ENCODE data around the gene L3MBTL4. TPM values are rescaled to one million over a fixed set of nuclear protein-coding genes. Genes with fewer than 3 reads are reported as not detected.

Gene L3MBTL4
- total and polyA plus RNA-seq, 2 donors = 3.4 to 4.3 TPM

- no peaks in the 10 kb centered on the region for H3K27me3 ChIP-seq (ENCODE audit: control insufficient read depth in 2 of 2, insufficient read depth in 1 of 2, low read length in 1 of 2)
- WGBS = 91% methylated on average over 2 of the region's 2 CpGs
- DNase-seq (ENCODE audit: low read depth in 6 of 9, low spot score in 9 of 9) = no peak
- no peaks in the 10 kb centered on the region for H3K9me3 ChIP-seq (ENCODE audit: control insufficient read depth in 2 of 2, insufficient read depth in 1 of 2, low read length in 1 of 2)
- H3K36me3 ChIP-seq (ENCODE audit: control insufficient read depth in 2 of 2, insufficient read depth in 2 of 2, low read length in 1 of 2) = no peaks in the 10 kb centered on the region
- no peak overlapping the region for H3K27ac ChIP-seq (ENCODE audit: low read depth in 1 of 2, low read length in 1 of 2)
- H3K4me1 ChIP-seq (ENCODE audit: control insufficient read depth in 2 of 2, insufficient read depth in 2 of 2, low read length in 2 of 2) = no peaks in the 10 kb centered on the region
- H3K4me3 ChIP-seq (ENCODE audit: low read length in 2 of 2) = no peak overlapping the region
Observed at GRCh38 chr18:6331872-6332271, 82.8 kb downstream of the L3MBTL4 start.

- Histone ChIP-seq H3K4me3 (ENCODE audit: low read length in 2 of 2) (no peak overlapping the region), H3K36me3 (ENCODE audit: control insufficient read depth in 2 of 2, insufficient read depth in 2 of 2, low read length in 1 of 2) (no peaks in the 10 kb centered on the region), H3K27me3 (ENCODE audit: control insufficient read depth in 2 of 2, insufficient read depth in 1 of 2, low read length in 1 of 2) (no peaks in the 10 kb centered on the region), H3K4me1 (ENCODE audit: control insufficient read depth in 2 of 2, insufficient read depth in 2 of 2, low read length in 2 of 2) (no peaks in the 10 kb centered on the region), H3K9me3 (ENCODE audit: control insufficient read depth in 2 of 2, insufficient read depth in 1 of 2, low read length in 1 of 2) (no peaks in the 10 kb centered on the region), H3K27ac (ENCODE audit: low read depth in 1 of 2, low read length in 1 of 2) (no peak overlapping the region)
- no peak for DNase-seq (ENCODE audit: low read depth in 6 of 9, low spot score in 9 of 9)
Observed at GRCh38 chr18:6330786-6331185, 83.9 kb downstream of the L3MBTL4 start.

- no peak overlapping the region for H3K4me3 ChIP-seq (ENCODE audit: low read length in 2 of 2)
- DNase-seq (ENCODE audit: low read depth in 6 of 9, low spot score in 9 of 9) = no peak
- WGBS = 87% methylated on average over 3 of the region's 3 CpGs
- H3K4me1 ChIP-seq (ENCODE audit: control insufficient read depth in 2 of 2, insufficient read depth in 2 of 2, low read length in 2 of 2) = no peaks in the 10 kb centered on the region
- H3K27ac ChIP-seq (ENCODE audit: low read depth in 1 of 2, low read length in 1 of 2) = no peak overlapping the region
- H3K27me3 ChIP-seq (ENCODE audit: control insufficient read depth in 2 of 2, insufficient read depth in 1 of 2, low read length in 1 of 2) = no peaks in the 10 kb centered on the region
- peaks cover 0 to 8% of the 10 kb centered on the region in 2 donors for H3K9me3 ChIP-seq (ENCODE audit: control insufficient read depth in 2 of 2, insufficient read depth in 1 of 2, low read length in 1 of 2)
- no peaks in the 10 kb centered on the region for H3K36me3 ChIP-seq (ENCODE audit: control insufficient read depth in 2 of 2, insufficient read depth in 2 of 2, low read length in 1 of 2)
Observed at GRCh38 chr18:6328621-6329010, 86.1 kb downstream of the L3MBTL4 start.

GRCh38 chr18:6327895-6328620 lies 86.7 kb downstream of the L3MBTL4 start:
- H3K4me1 ChIP-seq (ENCODE audit: control insufficient read depth in 2 of 2, insufficient read depth in 2 of 2, low read length in 2 of 2) = no peaks in the 10 kb centered on the region
- H3K9me3 ChIP-seq (ENCODE audit: control insufficient read depth in 2 of 2, insufficient read depth in 1 of 2, low read length in 1 of 2) = peaks cover 0 to 8% of the 10 kb centered on the region in 2 donors
- DNase-seq (ENCODE audit: low read depth in 6 of 9, low spot score in 9 of 9) = no peak
- no peaks in the 10 kb centered on the region for H3K36me3 ChIP-seq (ENCODE audit: control insufficient read depth in 2 of 2, insufficient read depth in 2 of 2, low read length in 1 of 2)
- H3K4me3 ChIP-seq (ENCODE audit: low read length in 2 of 2) = no peak overlapping the region
- no peaks in the 10 kb centered on the region for H3K27me3 ChIP-seq (ENCODE audit: control insufficient read depth in 2 of 2, insufficient read depth in 1 of 2, low read length in 1 of 2)
- WGBS = 91% methylated on average over 2 of the region's 2 CpGs
- peak overlapping the region in 1 of 2 donors; percentile 5 for H3K27ac ChIP-seq (ENCODE audit: low read depth in 1 of 2, low read length in 1 of 2)

- H3K9me3 ChIP-seq (ENCODE audit: control insufficient read depth in 2 of 2, insufficient read depth in 1 of 2, low read length in 1 of 2) = peaks cover 0 to 8% of the 10 kb centered on the region in 2 donors
- H3K27me3 ChIP-seq (ENCODE audit: control insufficient read depth in 2 of 2, insufficient read depth in 1 of 2, low read length in 1 of 2) = no peaks in the 10 kb centered on the region
- 91% methylated on average over 4 of the region's 4 CpGs for WGBS
- no peak overlapping the region for H3K4me3 ChIP-seq (ENCODE audit: low read length in 2 of 2)
- no peaks in the 10 kb centered on the region for H3K4me1 ChIP-seq (ENCODE audit: control insufficient read depth in 2 of 2, insufficient read depth in 2 of 2, low read length in 2 of 2)
- H3K27ac ChIP-seq (ENCODE audit: low read depth in 1 of 2, low read length in 1 of 2) = no peak overlapping the region
- DNase-seq (ENCODE audit: low read depth in 6 of 9, low spot score in 9 of 9) = no peak
- H3K36me3 ChIP-seq (ENCODE audit: control insufficient read depth in 2 of 2, insufficient read depth in 2 of 2, low read length in 1 of 2) = no peaks in the 10 kb centered on the region
Observed at GRCh38 chr18:6327485-6327884, 87.2 kb downstream of the L3MBTL4 start.

- H3K27ac ChIP-seq (ENCODE audit: low read depth in 1 of 2, low read length in 1 of 2) = no peak overlapping the region
- peaks cover 0 to 8% of the 10 kb centered on the region in 2 donors for H3K9me3 ChIP-seq (ENCODE audit: control insufficient read depth in 2 of 2, insufficient read depth in 1 of 2, low read length in 1 of 2)
- DNase-seq (ENCODE audit: low read depth in 6 of 9, low spot score in 9 of 9) = no peak
- H3K4me1 ChIP-seq (ENCODE audit: control insufficient read depth in 2 of 2, insufficient read depth in 2 of 2, low read length in 2 of 2) = no peaks in the 10 kb centered on the region
- no peaks in the 10 kb centered on the region for H3K36me3 ChIP-seq (ENCODE audit: control insufficient read depth in 2 of 2, insufficient read depth in 2 of 2, low read length in 1 of 2)
- no peaks in the 10 kb centered on the region for H3K27me3 ChIP-seq (ENCODE audit: control insufficient read depth in 2 of 2, insufficient read depth in 1 of 2, low read length in 1 of 2)
- no peak overlapping the region for H3K4me3 ChIP-seq (ENCODE audit: low read length in 2 of 2)
- 93% methylated on average over 2 of the region's 2 CpGs for WGBS
Observed at GRCh38 chr18:6326566-6326965, 88.1 kb downstream of the L3MBTL4 start.

GRCh38 chr18:6323319-6323889 lies 91.3 kb downstream of the L3MBTL4 start:
- H3K27ac ChIP-seq (ENCODE audit: low read depth in 1 of 2, low read length in 1 of 2) = no peak overlapping the region
- peaks cover 0 to 8% of the 10 kb centered on the region in 2 donors for H3K9me3 ChIP-seq (ENCODE audit: control insufficient read depth in 2 of 2, insufficient read depth in 1 of 2, low read length in 1 of 2)
- H3K4me1 ChIP-seq (ENCODE audit: control insufficient read depth in 2 of 2, insufficient read depth in 2 of 2, low read length in 2 of 2) = no peaks in the 10 kb centered on the region
- no peak overlapping the region for H3K4me3 ChIP-seq (ENCODE audit: low read length in 2 of 2)
- H3K27me3 ChIP-seq (ENCODE audit: control insufficient read depth in 2 of 2, insufficient read depth in 1 of 2, low read length in 1 of 2) = no peaks in the 10 kb centered on the region
- DNase-seq (ENCODE audit: low read depth in 6 of 9, low spot score in 9 of 9) = no peak
- WGBS = 94% methylated on average over 1 of the region's 1 CpG
- H3K36me3 ChIP-seq (ENCODE audit: control insufficient read depth in 2 of 2, insufficient read depth in 2 of 2, low read length in 1 of 2) = no peaks in the 10 kb centered on the region

- WGBS = 75% methylated on average over 10 of the region's 10 CpGs
- no peak for DNase-seq (ENCODE audit: low read depth in 6 of 9, low spot score in 9 of 9)
Observed at GRCh38 chr18:6315517-6316331, 99.0 kb downstream of the L3MBTL4 start.

GRCh38 chr18:6313415-6313814 lies 101.3 kb downstream of the L3MBTL4 start:
- no peak for DNase-seq (ENCODE audit: low read depth in 6 of 9, low spot score in 9 of 9)
- WGBS = 84% methylated on average over 2 of the region's 2 CpGs
- no peaks in the 10 kb centered on the region for H3K4me1 ChIP-seq (ENCODE audit: control insufficient read depth in 2 of 2, insufficient read depth in 2 of 2, low read length in 2 of 2)

More at GRCh38 chr18:6315517-6316331, 99.0 kb downstream of the L3MBTL4 start:
- no peaks in the 10 kb centered on the region for H3K9me3 ChIP-seq (ENCODE audit: control insufficient read depth in 2 of 2, insufficient read depth in 1 of 2, low read length in 1 of 2)
- H3K4me3 ChIP-seq (ENCODE audit: low read length in 2 of 2) = no peak overlapping the region
- no peak overlapping the region for H3K27ac ChIP-seq (ENCODE audit: low read depth in 1 of 2, low read length in 1 of 2)
- H3K27me3 ChIP-seq (ENCODE audit: control insufficient read depth in 2 of 2, insufficient read depth in 1 of 2, low read length in 1 of 2) = no peaks in the 10 kb centered on the region
- H3K4me1 ChIP-seq (ENCODE audit: control insufficient read depth in 2 of 2, insufficient read depth in 2 of 2, low read length in 2 of 2) = no peaks in the 10 kb centered on the region
- no peaks in the 10 kb centered on the region for H3K36me3 ChIP-seq (ENCODE audit: control insufficient read depth in 2 of 2, insufficient read depth in 2 of 2, low read length in 1 of 2)

More at GRCh38 chr18:6313415-6313814, 101.3 kb downstream of the L3MBTL4 start:
- Histone ChIP-seq H3K4me3 (ENCODE audit: low read length in 2 of 2) (no peak overlapping the region), H3K27ac (ENCODE audit: low read depth in 1 of 2, low read length in 1 of 2) (no peak overlapping the region), H3K27me3 (ENCODE audit: control insufficient read depth in 2 of 2, insufficient read depth in 1 of 2, low read length in 1 of 2) (no peaks in the 10 kb centered on the region), H3K9me3 (ENCODE audit: control insufficient read depth in 2 of 2, insufficient read depth in 1 of 2, low read length in 1 of 2) (no peaks in the 10 kb centered on the region), H3K36me3 (ENCODE audit: control insufficient read depth in 2 of 2, insufficient read depth in 2 of 2, low read length in 1 of 2) (no peaks in the 10 kb centered on the region)
